CD4-positive, alpha-beta T cell treated with Interleukin-2 at 100 ng/mL for 4 hours (primary cell): ENCODE data around the gene SCUBE1.

ENCODE experiments used
- DNase-seq: peaks from one replicate; pipeline ENCODE4 v3.0.0-alpha.2; 2020; ENCODE audit warnings: low spot score

Gene SCUBE1

GRCh38 chr22:43343262-43343669 lies at the start of gene SCUBE1:
Gene SCUBE1 (minus strand): TSS chr22:43343372. CDS start chr22:43343261, 111 bp downstream.
- DNase-seq, result peak; percentile 47

- no peak for DNase-seq
Measured at GRCh38 chr22:43392385-43392989, 49.3 kb upstream of the SCUBE1 start.

- no peak for DNase-seq
Measured at GRCh38 chr22:43391306-43391705, 48.1 kb upstream of the SCUBE1 start.

- no peak for DNase-seq
Measured at GRCh38 chr22:43390872-43391271, 47.7 kb upstream of the SCUBE1 start.

GRCh38 chr22:43390166-43390565 lies 47.0 kb upstream of the SCUBE1 start:
- DNase-seq, result no peak

- no peak for DNase-seq
Measured at GRCh38 chr22:43389227-43389836, 46.2 kb upstream of the SCUBE1 start.

- DNase-seq, result peak; percentile 73
Measured at GRCh38 chr22:43388420-43388851, 45.3 kb upstream of the SCUBE1 start.

- DNase-seq, result no peak
Measured at GRCh38 chr22:43387815-43388214, 44.6 kb upstream of the SCUBE1 start.

GRCh38 chr22:43385770-43386641 lies 42.8 kb upstream of the SCUBE1 start:
- peak; percentile 74 for DNase-seq

GRCh38 chr22:43384863-43385262 lies 41.7 kb upstream of the SCUBE1 start:
- DNase-seq, result no peak

GRCh38 chr22:43381693-43382092 lies 38.5 kb upstream of the SCUBE1 start:
- DNase-seq, result peak; percentile 24

GRCh38 chr22:43377896-43378704 lies 34.9 kb upstream of the SCUBE1 start:
- no peak for DNase-seq

- DNase-seq, result no peak
Measured at GRCh38 chr22:43377548-43377895, 34.4 kb upstream of the SCUBE1 start.

- peak; percentile 57 for DNase-seq
Measured at GRCh38 chr22:43376765-43377547, 33.8 kb upstream of the SCUBE1 start.

- no peak for DNase-seq
Measured at GRCh38 chr22:43375951-43376455, 32.8 kb upstream of the SCUBE1 start.

GRCh38 chr22:43370036-43370435 lies 26.9 kb upstream of the SCUBE1 start:
- DNase-seq, result no peak

- DNase-seq, result no peak
Measured at GRCh38 chr22:43365715-43366440, 22.7 kb upstream of the SCUBE1 start.

GRCh38 chr22:43364169-43364435 lies 20.9 kb upstream of the SCUBE1 start:
- DNase-seq, result no peak

GRCh38 chr22:43363315-43364168 lies 20.4 kb upstream of the SCUBE1 start:
- no peak for DNase-seq

- no peak for DNase-seq
Measured at GRCh38 chr22:43360576-43360975, 17.4 kb upstream of the SCUBE1 start.
